HG03064 (cell line): ENCODE data around the gene GOLGA6L7.
"Not testable (repeated sequence)": the region's sequence is repeated elsewhere in the genome, so short reads cannot be mapped to it uniquely, and the experiment has no call there.

Experiments used
- ATAC-seq: cut with Tn5 transposase; IDR thresholded peaks from one replicate; pipeline ENCODE4 v1.9.1; 2021; ENCODE audit warnings: low read depth; ENCODE audit not compliant: unreplicated experiment

GOLGA6L7 gene

DNA sequence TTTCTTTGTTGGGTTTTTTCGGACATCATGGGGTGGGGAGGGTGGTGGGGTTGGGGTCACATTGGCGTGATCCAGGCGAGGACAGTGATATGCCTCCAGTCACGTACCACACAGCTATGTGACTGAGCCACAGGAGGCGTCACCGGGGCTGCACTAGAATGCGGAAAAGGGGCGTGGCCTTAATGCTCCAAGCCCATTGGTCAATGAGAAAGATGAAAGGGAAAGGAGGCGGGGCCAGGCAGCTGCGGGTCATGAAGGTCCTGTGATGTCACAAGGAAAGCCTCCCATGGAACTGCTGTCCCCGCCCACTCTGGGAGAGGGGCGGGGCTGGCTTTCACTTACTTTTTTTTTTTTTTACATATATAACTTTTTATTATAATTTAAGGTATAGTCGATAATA lies at the start of gene GOLGA6L7:
GOLGA6L7 (minus strand) TSS at position 124 of the 400 bp plus-strand sequence; CDS start at position 29, 95 bp downstream.
- not testable (repeated sequence) for ATAC-seq

GRCh38 chr15:28897861-28898585 lies 49.6 kb upstream of the GOLGA6L7 start:
- no peak for ATAC-seq

- ATAC-seq: no peak
Measured at GRCh38 chr15:28896951-28897350, 48.5 kb upstream of the GOLGA6L7 start.

- no peak for ATAC-seq
Measured at GRCh38 chr15:28895566-28895965, 47.1 kb upstream of the GOLGA6L7 start.

- no peak for ATAC-seq
Measured at GRCh38 chr15:28895146-28895545, 46.7 kb upstream of the GOLGA6L7 start.

DNA sequence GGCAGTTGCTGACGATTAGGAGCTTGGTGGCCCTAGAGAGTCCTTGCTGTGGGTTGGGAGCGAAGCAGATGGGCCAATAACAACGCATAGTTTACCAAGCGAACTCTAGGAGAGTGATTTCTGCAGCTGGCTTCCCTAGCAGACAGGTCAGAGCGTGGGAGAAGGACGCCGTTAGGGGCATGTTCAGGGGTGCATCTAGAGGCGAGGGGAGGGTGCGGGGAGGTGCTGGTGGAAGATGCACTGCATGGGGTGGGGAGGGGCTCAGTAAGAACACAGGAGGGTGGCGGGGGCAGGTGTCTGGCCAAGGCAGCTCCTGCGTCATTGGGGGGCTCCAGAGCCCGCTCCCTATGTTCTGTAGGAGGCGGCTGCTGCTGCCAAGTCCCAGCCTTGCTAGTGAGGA lies 46.2 kb upstream of the GOLGA6L7 start:
- ATAC-seq: no peak

GRCh38 chr15:28892789-28893610 lies 44.6 kb upstream of the GOLGA6L7 start:
- no peak for ATAC-seq

GRCh38 chr15:28891588-28891987 lies 43.1 kb upstream of the GOLGA6L7 start:
- no peak for ATAC-seq

DNA sequence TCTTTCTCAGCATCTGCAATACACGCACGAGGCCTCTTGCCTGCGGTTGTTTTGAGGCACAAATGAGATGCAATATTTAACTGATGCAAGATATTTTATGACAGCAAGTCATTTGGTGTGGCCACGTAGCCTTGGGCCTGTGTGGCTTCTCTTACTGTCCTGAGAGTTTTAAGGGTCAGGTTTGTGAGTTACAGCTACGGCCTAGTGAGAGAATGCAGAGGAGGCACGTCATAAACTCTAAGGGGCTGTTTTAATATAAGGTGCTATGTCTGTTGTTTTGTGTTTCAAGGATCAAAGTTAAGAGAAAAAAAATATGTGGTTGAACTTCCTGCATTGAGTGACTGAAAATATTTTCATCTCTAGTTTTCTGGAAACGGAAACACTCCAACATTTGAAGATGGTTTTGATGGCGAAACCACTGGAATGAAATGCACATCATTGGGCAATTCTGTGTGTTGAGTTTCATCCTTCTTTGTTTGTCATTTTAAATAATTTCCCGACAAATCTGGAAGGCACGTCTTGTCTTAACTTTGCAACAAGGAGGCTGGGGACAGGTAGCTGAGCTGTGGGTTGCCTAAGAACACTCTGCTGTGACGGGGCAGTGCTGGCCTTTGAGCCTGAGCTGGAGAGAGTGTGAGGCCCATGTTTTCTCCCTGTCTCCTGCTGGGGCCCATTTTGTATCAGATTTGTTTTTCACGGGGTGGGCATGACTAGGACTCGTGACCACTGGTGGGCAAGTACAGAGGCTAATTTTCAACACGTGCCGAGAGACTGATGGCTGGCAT lies 42.5 kb upstream of the GOLGA6L7 start:
- no peak for ATAC-seq

DNA sequence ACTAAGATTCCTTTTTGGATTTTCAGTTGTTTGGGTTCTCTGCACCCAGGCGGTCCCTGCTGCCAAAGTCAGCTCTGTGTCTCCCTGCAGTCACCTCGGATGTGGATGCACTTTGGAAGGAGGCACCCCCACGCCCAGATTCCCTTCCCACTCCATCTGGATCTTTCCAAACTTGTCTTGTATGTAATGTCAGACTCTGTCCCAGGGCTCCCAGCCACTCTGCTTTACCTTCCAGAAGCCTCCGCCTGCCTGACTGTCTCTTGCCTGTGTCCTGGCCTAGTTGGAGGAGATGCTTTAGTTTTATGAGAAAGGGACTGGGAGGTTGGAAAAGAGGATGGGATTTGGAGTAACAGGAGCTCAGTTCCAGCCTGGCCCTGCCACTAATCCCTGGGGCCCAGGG lies 41.8 kb upstream of the GOLGA6L7 start:
- ATAC-seq: not testable (repeated sequence)

- ATAC-seq: not testable (repeated sequence)
Measured at GRCh38 chr15:28889871-28890270, 41.4 kb upstream of the GOLGA6L7 start.

GRCh38 chr15:28889346-28889745 lies 40.9 kb upstream of the GOLGA6L7 start:
- no peak for ATAC-seq

DNA sequence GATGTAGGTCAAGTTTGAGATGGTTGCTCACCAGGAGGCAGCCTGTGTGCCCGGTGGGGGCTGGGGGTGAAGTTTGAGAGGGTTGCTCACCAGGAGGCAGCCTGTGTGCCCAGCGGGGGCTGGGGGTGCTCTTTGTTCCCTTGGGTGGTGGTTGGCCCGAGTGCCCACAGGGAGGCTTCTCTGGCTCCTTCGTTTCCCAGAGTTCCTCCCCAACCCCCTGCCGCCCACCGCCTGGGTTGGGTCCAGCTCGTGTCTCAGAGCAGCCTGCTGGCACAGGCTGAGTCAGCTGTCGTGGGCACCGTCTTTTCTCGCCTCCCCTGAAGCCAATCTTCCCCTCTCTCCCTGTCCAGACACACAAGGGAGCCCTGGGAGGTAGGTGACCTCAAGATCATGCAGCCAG lies 40.5 kb upstream of the GOLGA6L7 start:
- no peak for ATAC-seq

GRCh38 chr15:28888302-28888894 lies 40.0 kb upstream of the GOLGA6L7 start:
- no peak for ATAC-seq

DNA sequence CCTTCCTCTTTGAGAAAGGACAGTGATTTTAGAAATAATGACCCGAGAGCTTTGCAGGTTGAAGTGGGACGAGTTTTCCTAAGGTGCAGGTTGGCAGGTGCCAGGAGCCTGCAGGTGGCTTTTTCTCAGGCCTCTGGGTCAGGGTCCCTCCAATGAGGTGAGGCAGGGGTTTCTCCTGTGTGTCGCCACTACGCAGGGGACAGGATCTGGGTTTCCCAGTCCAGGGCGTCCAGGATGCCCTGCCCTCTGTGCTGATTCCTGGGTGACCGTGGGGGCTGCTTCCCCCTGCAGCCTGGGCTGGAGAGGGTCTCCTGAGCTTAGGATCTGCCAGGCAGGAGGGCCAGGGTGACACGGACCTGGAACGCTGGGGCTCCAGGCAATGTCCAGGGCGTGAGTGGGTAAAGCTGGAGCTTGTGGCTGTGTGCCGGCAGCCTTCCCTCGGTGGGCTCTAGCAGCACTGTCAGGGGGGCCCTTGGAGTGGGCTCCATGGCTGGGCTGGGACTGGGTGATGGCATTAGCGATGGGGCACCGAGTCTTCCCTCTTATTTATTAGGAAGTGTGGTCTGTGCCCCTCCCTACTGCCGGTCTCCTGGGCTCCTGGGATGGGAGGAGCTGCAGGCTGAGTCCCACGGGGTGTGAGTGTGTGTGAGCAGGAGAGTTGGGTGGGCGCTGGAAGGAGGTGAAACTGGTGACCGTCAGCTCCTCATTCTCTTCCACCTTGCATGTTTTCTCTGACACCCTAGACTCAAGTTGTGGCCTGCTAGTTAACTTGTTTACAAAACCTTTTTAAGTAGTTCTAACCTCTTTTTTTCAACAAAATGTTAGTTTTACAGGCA lies 39.1 kb upstream of the GOLGA6L7 start:
- ATAC-seq: no peak

GRCh38 chr15:28886431-28887338 lies 38.2 kb upstream of the GOLGA6L7 start:
- no peak for ATAC-seq

DNA sequence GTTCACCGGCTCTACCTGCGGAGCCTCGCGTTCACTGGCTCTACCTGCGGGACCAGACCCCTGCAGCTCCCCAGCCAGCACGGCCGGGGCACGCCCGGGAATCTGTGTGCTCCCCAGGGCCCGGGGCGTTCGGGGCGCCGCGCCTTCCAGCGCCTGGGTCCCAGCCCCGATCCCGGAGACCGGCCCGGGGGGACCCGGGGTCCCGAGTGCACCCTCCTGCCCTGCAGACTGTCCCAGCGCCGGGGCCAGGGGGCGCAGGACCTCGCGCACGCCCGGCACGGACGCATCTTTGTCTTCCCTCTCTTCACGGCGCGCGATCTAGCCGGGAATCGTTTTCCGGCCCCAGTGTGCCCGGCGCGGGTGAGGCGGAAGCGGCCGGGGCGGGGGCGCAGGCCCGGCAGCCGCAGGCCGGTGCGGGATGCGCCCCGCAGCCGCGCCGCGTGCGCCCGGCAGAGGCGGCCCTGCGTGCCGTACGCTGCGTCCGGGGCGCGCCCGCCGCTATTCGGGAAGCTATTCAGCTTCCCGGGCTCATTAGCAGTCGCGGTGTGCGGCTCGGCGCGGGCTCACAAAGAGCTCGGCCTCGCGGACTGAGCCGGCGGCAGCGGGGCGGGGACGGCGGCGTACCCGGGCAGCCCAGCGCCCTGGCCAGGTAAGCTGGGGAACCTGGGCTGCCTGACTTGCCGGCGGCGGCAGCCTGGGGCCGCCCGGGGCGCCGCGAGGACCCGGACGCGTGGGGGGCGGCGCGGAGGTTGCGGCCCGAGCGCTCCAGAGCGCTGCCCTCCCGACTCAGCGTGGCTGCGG lies 37.4 kb upstream of the GOLGA6L7 start, which contains the start of gene APBA2:
APBA2 (plus strand) TSS at position 345 of the 801 bp plus-strand sequence. CDS start 167,911 bp downstream, outside the sequence.
- no peak for ATAC-seq

DNA sequence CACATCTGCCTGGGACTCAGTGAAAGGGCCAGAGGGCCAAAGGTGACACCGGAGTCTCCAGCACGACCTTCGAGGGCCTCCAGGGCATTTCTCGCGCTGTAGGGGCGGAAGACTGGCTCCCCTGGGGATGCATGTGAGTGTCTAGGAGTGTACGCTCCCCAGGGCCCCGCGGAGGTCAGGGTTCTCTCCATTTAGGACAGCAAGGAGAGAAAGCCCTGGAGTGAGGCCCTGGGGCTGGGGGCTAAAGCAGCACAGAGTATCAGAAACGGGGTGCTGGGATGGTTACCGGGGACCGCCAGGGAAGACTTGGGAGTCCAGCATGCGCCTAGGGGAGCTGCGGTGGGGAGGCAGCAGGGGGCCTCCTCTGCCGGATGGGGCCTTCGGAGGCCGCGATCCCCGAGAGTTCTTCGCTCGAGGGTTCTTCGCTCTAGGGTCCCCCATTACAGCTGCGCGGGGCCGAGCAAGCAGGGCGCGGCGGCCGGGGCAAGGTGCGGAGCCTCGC lies 36.7 kb upstream of the GOLGA6L7 start:
- no peak for ATAC-seq
